HG03103 (cell line): Measurements from ENCODE around the gene HTT.
"Not testable (repeated sequence)": the region's sequence is repeated elsewhere in the genome, so short reads cannot be mapped to it uniquely, and the experiment has no call there.

ENCODE experiments used
- ATAC-seq: cut with Tn5 transposase; IDR thresholded peaks from one replicate; pipeline ENCODE4 v1.9.1; 2021; ENCODE audit warnings: low read depth; ENCODE audit not compliant: unreplicated experiment

HTT gene

DNA sequence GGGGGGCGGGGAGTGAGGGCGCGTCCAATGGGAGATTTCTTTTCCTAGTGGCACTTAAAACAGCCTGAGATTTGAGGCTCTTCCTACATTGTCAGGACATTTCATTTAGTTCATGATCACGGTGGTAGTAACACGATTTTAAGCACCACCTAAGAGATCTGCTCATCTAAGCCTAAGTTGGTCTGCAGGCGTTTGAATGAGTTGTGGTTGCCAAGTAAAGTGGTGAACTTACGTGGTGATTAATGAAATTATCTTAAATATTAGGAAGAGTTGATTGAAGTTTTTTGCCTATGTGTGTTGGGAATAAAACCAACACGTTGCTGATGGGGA lies 1.1 kb downstream of the HTT start:
- no peak for ATAC-seq

DNA sequence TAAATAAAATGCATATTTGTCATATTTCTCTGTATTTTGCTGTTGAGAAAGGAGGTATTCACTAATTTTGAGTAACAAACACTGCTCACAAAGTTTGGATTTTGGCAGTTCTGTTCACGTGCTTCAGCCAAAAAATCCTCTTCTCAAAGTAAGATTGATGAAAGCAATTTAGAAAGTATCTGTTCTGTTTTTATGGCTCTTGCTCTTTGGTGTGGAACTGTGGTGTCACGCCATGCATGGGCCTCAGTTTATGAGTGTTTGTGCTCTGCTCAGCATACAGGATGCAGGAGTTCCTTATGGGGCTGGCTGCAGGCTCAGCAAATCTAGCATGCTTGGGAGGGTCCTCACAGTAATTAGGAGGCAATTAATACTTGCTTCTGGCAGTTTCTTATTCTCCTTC lies 3.3 kb downstream of the HTT start:
- peak; percentile 33 for ATAC-seq

GRCh38 chr4:3079694-3080123 lies 5.2 kb downstream of the HTT start:
- no peak for ATAC-seq

DNA sequence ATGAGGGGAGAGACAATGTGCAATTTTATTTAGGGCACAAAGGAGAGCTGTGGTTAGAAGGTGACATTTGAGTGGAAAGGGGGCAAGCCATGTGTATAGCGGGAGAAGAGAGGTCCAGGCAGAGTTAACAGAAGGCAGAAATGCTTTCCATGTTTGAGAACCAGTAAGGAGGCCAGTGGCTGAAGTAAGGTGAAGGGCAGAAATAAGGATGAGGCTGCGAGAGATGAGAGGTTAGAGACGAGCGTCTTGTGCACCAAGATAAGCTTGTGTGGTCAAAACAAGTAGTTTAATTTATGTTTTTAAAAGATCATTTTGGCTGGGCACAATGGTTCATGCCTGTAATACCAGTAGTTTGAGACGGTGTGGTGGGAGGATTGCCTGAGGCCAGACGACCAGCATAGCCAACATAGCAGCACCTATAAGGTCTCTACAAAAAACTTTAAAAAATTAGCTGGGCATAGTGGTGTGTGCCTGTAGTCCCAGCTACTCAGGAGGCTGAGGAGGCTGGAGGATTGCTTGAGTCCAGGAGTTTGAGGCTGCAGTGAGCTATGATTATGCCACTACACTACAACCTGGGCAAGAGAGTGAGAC lies 8.5 kb downstream of the HTT start:
- no peak for ATAC-seq

GRCh38 chr4:3083732-3084131 lies 9.3 kb downstream of the HTT start:
- no peak for ATAC-seq

- ATAC-seq: no peak
These were observed 11.6 kb downstream of the HTT start for GRCh38 chr4:3085948-3086670.

DNA sequence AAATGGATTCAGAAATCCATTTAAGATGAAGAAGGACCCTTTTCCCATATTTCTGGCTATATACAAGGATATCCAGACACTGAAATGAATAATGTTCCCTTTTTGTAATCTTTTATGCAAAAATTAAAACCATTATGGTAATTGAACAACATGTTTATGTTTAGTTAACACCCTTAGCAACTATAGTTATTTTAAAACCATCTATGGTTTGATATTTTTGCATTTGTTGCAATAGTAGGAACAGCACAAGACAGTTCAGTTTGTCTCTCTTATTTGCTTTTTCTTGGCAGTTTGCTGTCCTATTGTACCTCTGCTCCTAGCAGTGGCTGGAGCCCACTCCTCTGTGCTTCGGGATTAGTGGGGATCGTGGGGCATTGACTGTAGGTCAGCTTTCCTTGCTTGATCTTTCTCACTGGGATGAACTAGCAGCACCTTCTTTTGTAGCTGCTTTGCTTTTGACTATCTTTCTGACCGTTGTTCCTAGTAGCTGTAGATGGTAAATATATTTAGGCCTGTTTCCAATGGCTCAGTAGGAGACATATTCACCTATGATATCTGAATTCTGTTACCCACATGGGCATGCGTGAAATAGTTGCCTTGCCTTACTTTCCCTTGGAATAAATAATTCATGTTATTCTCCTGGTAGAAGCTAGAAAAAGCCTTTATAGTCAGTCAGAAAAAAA lies 12.8 kb downstream of the HTT start:
- ATAC-seq: no peak

DNA sequence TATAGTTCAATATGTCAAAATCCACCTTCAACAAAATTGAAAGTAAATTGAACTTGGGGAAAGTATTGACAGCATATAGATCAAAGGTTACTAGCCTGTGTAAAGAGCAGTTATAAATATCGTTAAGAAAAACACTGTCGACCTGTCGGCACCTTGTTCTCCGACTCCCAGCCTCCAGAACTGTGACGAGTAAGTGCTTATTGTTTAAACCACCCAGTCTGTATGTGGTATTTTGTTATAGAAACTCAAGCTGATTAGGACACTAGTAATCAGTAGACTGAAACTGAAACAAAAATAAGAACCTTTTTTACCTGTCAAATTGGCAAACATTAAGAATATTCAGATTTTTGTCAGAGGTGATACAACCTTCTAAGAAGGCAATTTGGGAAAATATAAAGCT lies 17.0 kb downstream of the HTT start:
- ATAC-seq: no peak

GRCh38 chr4:3094701-3095100 lies 20.2 kb downstream of the HTT start:
- ATAC-seq: not testable (repeated sequence)

DNA sequence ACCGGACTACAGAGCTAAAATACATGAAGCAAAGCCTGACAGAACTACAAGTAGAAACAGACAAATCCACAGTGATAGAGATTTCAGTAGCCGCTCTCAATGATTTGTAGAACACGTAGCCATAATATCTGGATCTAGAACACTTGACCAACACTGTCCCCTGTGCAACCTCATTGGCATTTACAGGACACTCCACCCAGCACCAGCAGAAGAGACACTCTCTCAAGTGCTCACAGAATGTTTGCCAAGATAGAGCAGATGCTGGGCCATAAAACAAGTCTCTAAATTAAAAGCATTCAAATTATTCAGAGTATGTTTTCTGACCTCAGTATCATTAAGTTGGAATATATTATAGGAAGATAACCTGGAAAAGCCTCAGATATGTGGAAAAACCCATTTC lies 21.7 kb downstream of the HTT start:
- no peak for ATAC-seq

- ATAC-seq: no peak
These were observed 23.9 kb downstream of the HTT start for GRCh38 chr4:3098346-3098745.

- ATAC-seq: peak; percentile 93
These were observed 32.1 kb downstream of the HTT start for GRCh38 chr4:3106339-3107186.

DNA sequence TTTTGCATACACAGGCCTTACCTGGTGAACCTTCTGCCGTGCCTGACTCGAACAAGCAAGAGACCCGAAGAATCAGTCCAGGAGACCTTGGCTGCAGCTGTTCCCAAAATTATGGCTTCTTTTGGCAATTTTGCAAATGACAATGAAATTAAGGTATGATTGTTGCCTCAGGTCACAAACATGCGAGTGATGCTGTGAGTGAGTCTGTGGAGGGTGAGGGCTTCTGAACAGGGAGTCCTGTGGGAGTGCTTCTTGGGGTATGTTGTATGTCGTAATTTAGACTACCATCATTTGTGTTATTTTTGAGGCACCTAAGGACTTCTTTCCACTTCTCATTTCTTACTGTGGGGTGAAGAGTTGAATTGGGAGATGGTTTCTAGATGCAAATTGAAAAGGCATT lies 32.8 kb downstream of the HTT start:
- no peak for ATAC-seq

GRCh38 chr4:3107691-3108121 lies 33.2 kb downstream of the HTT start:
- no peak for ATAC-seq

GRCh38 chr4:3108211-3108610 lies 33.7 kb downstream of the HTT start:
- ATAC-seq: no peak

DNA sequence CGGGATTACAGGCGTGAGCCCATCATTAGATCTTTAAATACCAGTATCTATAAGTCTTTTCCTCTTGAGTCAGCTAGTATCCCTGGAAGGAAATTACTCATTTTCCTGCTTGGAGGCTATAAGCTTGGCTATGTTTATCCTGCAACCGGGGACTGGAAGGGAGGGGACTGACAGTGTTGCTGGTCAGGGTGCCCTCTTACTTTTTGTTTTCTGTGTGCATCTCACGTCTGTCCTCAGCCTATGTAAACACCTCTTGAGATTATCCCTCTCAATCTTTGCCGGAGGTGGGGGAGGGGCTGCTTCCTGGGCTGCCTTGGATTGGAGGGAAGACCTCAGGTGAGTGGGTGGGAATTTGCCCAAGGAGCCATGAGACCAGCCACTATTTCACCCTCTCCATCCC lies 37.0 kb downstream of the HTT start:
- no peak for ATAC-seq

DNA sequence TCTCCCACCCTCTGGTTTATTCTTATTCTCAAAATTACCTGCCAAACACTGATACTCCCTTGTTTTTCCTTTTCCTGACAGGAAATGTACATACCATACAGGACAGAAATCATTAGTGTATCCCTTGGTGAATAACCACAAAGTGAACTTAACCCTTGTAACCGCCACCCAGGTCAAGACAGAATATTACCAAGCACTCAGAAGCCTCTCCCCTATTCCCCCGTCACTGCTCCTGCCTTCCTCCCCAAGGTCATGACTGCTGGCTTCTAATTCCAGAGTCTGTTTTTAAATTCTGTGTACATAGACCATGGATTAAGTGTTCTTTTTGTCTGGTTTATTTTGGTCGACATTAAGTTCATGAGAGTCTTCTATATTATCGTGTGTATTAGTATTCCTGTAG lies 37.7 kb downstream of the HTT start:
- ATAC-seq: no peak

- ATAC-seq: no peak
These were observed 38.4 kb downstream of the HTT start for GRCh38 chr4:3112609-3113469.

- ATAC-seq: no peak
These were observed 39.9 kb downstream of the HTT start for GRCh38 chr4:3114377-3114776.

DNA sequence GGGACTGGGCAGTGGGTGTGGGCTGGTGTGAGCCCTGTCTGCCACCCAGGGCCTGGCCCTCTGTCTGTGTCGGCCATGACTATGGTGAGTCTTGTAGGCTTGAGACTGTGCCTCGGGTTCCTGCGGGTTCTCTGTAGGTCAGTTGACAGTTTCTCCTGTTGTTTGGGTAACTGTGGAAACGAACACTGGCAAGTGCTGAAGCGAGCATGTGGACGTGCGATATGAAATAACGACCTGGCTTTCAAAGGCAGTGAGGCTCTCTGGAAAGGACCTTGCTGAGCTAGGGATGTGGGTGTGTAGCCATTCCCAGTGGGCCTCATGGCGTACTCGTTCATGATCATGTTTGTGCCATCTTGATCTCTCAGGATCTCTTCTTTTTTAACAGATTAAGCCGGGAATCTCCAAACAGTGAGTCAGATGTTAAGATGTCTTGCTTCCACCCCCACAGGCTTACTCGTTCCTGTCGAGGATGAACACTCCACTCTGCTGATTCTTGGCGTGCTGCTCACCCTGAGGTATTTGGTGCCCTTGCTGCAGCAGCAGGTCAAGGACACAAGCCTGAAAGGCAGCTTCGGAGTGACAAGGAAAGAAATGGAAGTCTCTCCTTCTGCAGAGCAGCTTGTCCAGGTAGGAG lies 41.3 kb downstream of the HTT start:
- ATAC-seq: no peak
